Adrenal gland (tissue), 12 donors: ENCODE data around the gene OR4E2. TPM values are rescaled to one million over a fixed set of nuclear protein-coding genes. Genes with fewer than 3 reads are reported as not detected.

ENCODE experiments used
- DNase-seq, 7 donors: peaks; one replicate each; pipeline ENCODE4 v3.0.0-alpha.2; 2019 to 2020
- H3K27ac ChIP-seq, 5 donors: fragments of 200-600 bp; sonication (generic) in 4 of 5; 1 replicate in 3 of 5; 2 replicates in 2 of 5; pipeline versions ENCODE4 v1.5.1 to v1.8.0; 2016 to 2020; ENCODE audit warnings: mild to moderate bottlenecking in 1 of 5
- H3K27me3 ChIP-seq: fragments of 200-600 bp; 2 replicates; pipeline ENCODE4 v1.8.0; 2021
- H3K36me3 ChIP-seq, 2 donors: fragments of 200-600 bp; replicated peaks in 1 of 2; 1 replicate in 1 of 2; 2 replicates in 1 of 2; pipeline versions ENCODE4 v1.5.1 to v1.8.0; 2018 to 2022
- H3K4me1 ChIP-seq, 2 donors: fragments of 200-600 bp; replicated peaks in 1 of 2; 1 replicate in 1 of 2; 2 replicates in 1 of 2; pipeline versions ENCODE4 v1.5.1 to v1.8.0; 2018 to 2021
- H3K4me3 ChIP-seq, 4 donors: fragments of 200-600 bp; sonication (generic) in 3 of 4; one replicate each; pipeline ENCODE4 v1.5.1; 2016 to 2018
- H3K9me3 ChIP-seq, 3 donors: fragments of 200-600 bp; sonication (generic) in 1 of 3; replicated peaks in 1 of 3; 1 replicate in 2 of 3; 2 replicates in 1 of 3; pipeline versions ENCODE4 v1.5.1 to v1.8.0; 2016 to 2021
- CTCF ChIP-seq, 6 experiments: fragments of 450-650 bp in 4 of 6; fragments of 200-600 bp in 2 of 6; sonication (generic) in 1 of 6; IDR thresholded peaks; 1 replicate in 5 of 6; 2 replicates in 1 of 6; pipeline versions ENCODE4 v1.5.1 to v1.8.0; 2016 to 2021; ENCODE audit warnings: antibody characterized with exemption in 6 of 6, mild to moderate bottlenecking in 2 of 6, moderate library complexity in 1 of 6
- POLR2A ChIP-seq, 2 donors: fragments of 450-650 bp; IDR thresholded peaks; one replicate each; pipeline ENCODE4 v1.6.1; 2017; ENCODE audit warnings: antibody characterized with exemption in 2 of 2, mild to moderate bottlenecking in 2 of 2, moderate library complexity in 1 of 2
- WGBS, 4 donors: extraction: QIAGEN DNeasy Blood & Tissue Kit in 2 of 4; methylation state at CpG; one replicate each; pipeline versions ENCODE4 v1.1.5 to v1.1.7; 2013 to 2017; 5-methylcytosine and 5-hydroxymethylcytosine counted together
- intact Hi-C, 2 donors: fragments of 100-400 bp; cut with DNase I; formaldehyde crosslinking; loops; one replicate each; pipeline versions ENCODE4 v1.14.1 to v1.15.0; 2022 to 2023
- polyA plus RNA-seq, 3 donors: library from polyadenylated mRNA; stranded (reverse); fragments of 200-250 nt in 2 of 3; fragments of 350-450 nt in 1 of 3; fragmentation: Illumina TruSeq in 1 of 3; extraction: RNeasy Lipid Tissue Mini Kit (QIAGEN cat#74804) in 1 of 3; gene quantifications; one replicate each; pipeline ENCODE4 v1.2.3, GENCODE V29; 2013 to 2014
- total RNA-seq, 9 donors: library from RNA; depleted of rRNA in 4 of 9; stranded (reverse); fragments of >200 nt in 4 of 9; fragments of 120-200 nt in 1 of 9; fragmentation: NEBNext Ultra II Directional in 1 of 9; extraction: Animal tissue kit (Norgen Biotek cat#: 25700) in 1 of 9; gene quantifications; one replicate each; pipeline versions ENCODE4 v1.1.0 to v1.2.4, GENCODE V29; 2013 to 2023
- donor health status: healthy with polysubstance abuse.
- donor health status: Bipolar disorder and iron deficiency.
- donor health status: DM: yes; HTN: yes; CAD: no.
- donor health status: DM: no; HTN: no; CAD: no.
- donor health status: DM: no; HTN: no; CAD: no.
- donor health status: DM: yes; HTN: yes; CAD: no.

Gene OR4E2
- total and polyA plus RNA-seq, 12 donors = not detected

- no peak for DNase-seq
- 53 to 64% (median 60%) methylated on average over 2 of the region's 2 CpGs for WGBS, 4 donors
- no peaks in the 10 kb centered on the region for H3K36me3 ChIP-seq
- H3K4me1 ChIP-seq = no peaks in the 10 kb centered on the region
- H3K27ac ChIP-seq = no peak overlapping the region
- no peaks in the 10 kb centered on the region for H3K9me3 ChIP-seq
- TF ChIP-seq POLR2A (IDR thresholded peaks at IDR 0.05) (no peak), CTCF (IDR thresholded peaks at IDR 0.05) (no peak)
- no peaks in the 10 kb centered on the region for H3K27me3 ChIP-seq
- no peak overlapping the region for H3K4me3 ChIP-seq
- intact Hi-C loops = no loop called here
These were observed 50.0 kb downstream of the OR4E2 start for GRCh38 chr14:21703357-21704326.

GRCh38 chr14:21704338-21704737 lies 50.7 kb downstream of the OR4E2 start:
- no peaks in the 10 kb centered on the region for H3K36me3 ChIP-seq
- H3K4me1 ChIP-seq = no peaks in the 10 kb centered on the region
- H3K4me3 ChIP-seq = no peak overlapping the region
- TF ChIP-seq POLR2A (IDR thresholded peaks at IDR 0.05) = no peak
- no peak for TF ChIP-seq CTCF (IDR thresholded peaks at IDR 0.05)
- no peak overlapping the region for H3K27ac ChIP-seq
- no peaks in the 10 kb centered on the region for H3K9me3 ChIP-seq
- no peaks in the 10 kb centered on the region for H3K27me3 ChIP-seq
- intact Hi-C loops = no loop called here
- no peak for DNase-seq

- 26 to 30% (median 29%) methylated on average over 3 of the region's 3 CpGs for WGBS, 4 donors
- intact Hi-C loops = no loop called here
- TF ChIP-seq POLR2A (IDR thresholded peaks at IDR 0.05) = no peak
- peak; percentile 42 to 70 (median 48) for TF ChIP-seq CTCF (IDR thresholded peaks at IDR 0.05)
- no peaks in the 10 kb centered on the region for H3K4me1 ChIP-seq
- DNase-seq = peak in 3 of 7 donors; percentile 23 to 27 (median 23)
- H3K4me3 ChIP-seq = no peak overlapping the region
- H3K9me3 ChIP-seq = no peaks in the 10 kb centered on the region
- H3K27ac ChIP-seq = no peak overlapping the region
- no peaks in the 10 kb centered on the region for H3K36me3 ChIP-seq
- H3K27me3 ChIP-seq = no peaks in the 10 kb centered on the region
These were observed 57.8 kb downstream of the OR4E2 start for GRCh38 chr14:21711360-21711961.

GRCh38 chr14:21712036-21712435 lies 58.4 kb downstream of the OR4E2 start:
- no peak for TF ChIP-seq CTCF (IDR thresholded peaks at IDR 0.05)
- TF ChIP-seq POLR2A (IDR thresholded peaks at IDR 0.05) = no peak
- no peak for DNase-seq
- Histone ChIP-seq H3K4me1 (no peaks in the 10 kb centered on the region), H3K4me3 (no peak overlapping the region), H3K36me3 (no peaks in the 10 kb centered on the region), H3K27me3 (no peaks in the 10 kb centered on the region), H3K9me3 (no peaks in the 10 kb centered on the region), H3K27ac (no peak overlapping the region)
- WGBS, 4 donors = 54 to 69% (median 65%) methylated on average over 2 of the region's 2 CpGs
- intact Hi-C loops = no loop called here
